Activated T-cell treated with anti-CD3 and anti-CD28 coated beads, Interleukin-2, amount 50 U/mL, for 4 hours (primary cell): ENCODE data around the gene OGFR. TPM values are rescaled to one million over a fixed set of nuclear protein-coding genes. Genes with fewer than 3 reads are reported as not detected.
A peak's percentile ranks its signal among the peaks of the same experiment; 100 is the strongest.

Experiments used
- ATAC-seq, 2 donors: fragments of 200-7000 bp; cut with Tn5 transposase; one replicate each; pipeline ENCODE4 v1.10.0; 2021
- DNase-seq: peaks from one replicate; pipeline ENCODE4 v3.0.0-alpha.2; 2020
- H3K27me3 Mint-ChIP-seq: one replicate; pipeline ENCODE4 v1.8.0; 2021; ENCODE audit warnings: low read depth, mixed read lengths
- H3K36me3 Mint-ChIP-seq: one replicate; pipeline ENCODE4 v1.8.0; 2022; ENCODE audit warnings: mixed read lengths; ENCODE audit not compliant: insufficient read depth
- H3K4me1 Mint-ChIP-seq: one replicate; pipeline ENCODE4 v1.8.0; 2021; ENCODE audit warnings: low read depth, mixed read lengths
- H3K4me3 Mint-ChIP-seq: one replicate; pipeline ENCODE4 v1.8.0; 2021; ENCODE audit warnings: mild to moderate bottlenecking, moderate library complexity, mixed read lengths
- H3K9me3 Mint-ChIP-seq: one replicate; pipeline ENCODE4 v1.8.0; 2021; ENCODE audit warnings: mixed read lengths
- total RNA-seq, 3 donors: library from RNA; stranded (reverse); gene quantifications; one replicate each; pipeline ENCODE4 v1.2.1, GENCODE V29; 2021

OGFR gene
- total RNA-seq, 3 donors from 2014 or later, result 45.8 to 57.9 (median 53.9) TPM

- Mint-ChIP-seq H3K9me3 (no peaks in the 10 kb centered on the region), H3K4me3 (peak overlapping the region; percentile 38), H3K4me1 (peaks cover 15% of the 10 kb centered on the region), H3K27me3 (no peaks in the 10 kb centered on the region), H3K36me3 (peaks cover 8% of the 10 kb centered on the region)
- ATAC-seq (peak; percentile 57 to 61), DNase-seq (peak; percentile 19)
These were observed 56.5 kb downstream of the OGFR start for GRCh38 chr20:62860924-62861691.

- Mint-ChIP-seq H3K9me3 (no peaks in the 10 kb centered on the region), H3K4me1 (peaks cover 15% of the 10 kb centered on the region), H3K27me3 (no peaks in the 10 kb centered on the region), H3K4me3 (peak within 1 kb of the TSS; percentile 67), H3K36me3 (peaks cover 7% of the 10 kb centered on the region)
- ATAC-seq (peak; percentile 86 to 87), DNase-seq (peak; percentile 94)
These were observed 57.2 kb downstream of the OGFR start, which contains the start of gene TCFL5 for GRCh38 chr20:62861726-62862336. Gene TCFL5 (minus strand): TSS chr20:62861822. CDS start chr20:62861670, 152 bp downstream.

Other genes starting within 250 kb of the OGFR start
- 10 to 100 TPM; 36.5 to 49.3 (median 48.2) TPM for gene SLCO4A1, start 162.3 kb upstream of the OGFR start, total RNA-seq
- under 1 TPM in 1 of 3 donors, not detected in 2; 0.08 TPM for gene NTSR1, start 96.0 kb upstream of the OGFR start, total RNA-seq
- 10 to 100 TPM; 14.5 to 18.3 (median 18.1) TPM for gene MRGBP, start 8.4 kb upstream of the OGFR start, total RNA-seq
- gene COL9A3, start 12.2 kb downstream of the OGFR start, total RNA-seq, result under 1 TPM; 0.10 to 0.33 (median 0.21) TPM
- gene TCFL5, start 57.0 kb downstream of the OGFR start, total RNA-seq, result 1 to 10 TPM; 4.4 to 4.9 (median 4.5) TPM
- gene DIDO1, start 121.7 kb downstream of the OGFR start, total RNA-seq, result 10 to 100 TPM; 44.9 to 49.9 (median 47.4) TPM
- 10 to 100 TPM; 42.7 to 52.9 (median 47.4) TPM for gene GID8, start 133.3 kb downstream of the OGFR start, total RNA-seq
- gene SLC17A9, start 147.9 kb downstream of the OGFR start, total RNA-seq, result 10 to 100 TPM in 2 of 3 donors, 1 to 10 TPM in 1; 6.8 to 16.1 (median 13.3) TPM
- gene BHLHE23, start 202.1 kb downstream of the OGFR start, total RNA-seq, result not detected